ENCODE measurements around the gene CGN. TPM values are rescaled to one million over a fixed set of nuclear protein-coding genes. Genes with fewer than 3 reads are reported as not detected.

The CGN gene
- total and polyA plus RNA-seq, 2 donors (not counting 1 experiment from before 2014, with no cell fraction given): 0.22 to 0.81 TPM

DNA sequence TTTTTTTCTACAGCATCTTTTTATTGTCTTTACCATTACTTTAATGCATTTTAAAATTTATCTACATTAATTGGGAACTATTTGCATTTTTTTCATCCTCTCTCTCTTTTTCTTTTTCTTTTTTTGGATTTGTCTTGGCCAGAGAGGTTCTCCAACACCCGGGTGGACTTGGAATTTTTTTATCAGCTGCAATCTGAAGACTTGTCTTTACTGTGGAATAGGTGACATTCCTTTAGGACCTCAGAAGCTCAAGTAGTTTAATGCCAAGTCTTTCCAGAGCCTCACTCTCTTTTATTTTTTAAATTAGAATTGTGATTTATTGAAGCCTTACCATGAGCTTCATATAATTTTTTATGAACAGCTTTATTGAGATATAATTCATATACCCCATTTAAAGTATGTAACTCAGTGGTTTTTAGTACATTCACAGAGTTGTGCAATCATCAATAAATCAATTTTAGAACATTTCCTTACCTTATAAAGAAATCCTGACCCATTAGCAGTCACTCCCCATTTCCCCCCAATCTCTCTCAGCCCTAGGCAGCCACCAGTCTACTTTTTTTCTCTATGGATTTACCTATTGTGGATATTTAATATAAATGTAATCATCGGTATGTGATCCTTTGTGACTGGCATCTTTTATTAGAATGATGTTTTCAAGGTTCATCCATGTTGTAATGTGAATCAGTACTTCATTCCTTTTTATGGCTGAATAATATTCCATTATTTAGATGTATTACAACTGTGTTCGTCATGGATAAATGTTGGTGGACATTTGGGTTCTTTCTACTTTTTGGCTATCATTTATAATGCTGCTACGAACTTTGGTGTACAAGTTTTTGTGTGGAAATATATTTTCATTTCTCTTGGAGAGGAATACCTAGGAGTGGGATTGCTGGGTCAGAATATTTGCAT, 35.1 kb downstream of the CGN start:
- Histone ChIP-seq H4K20me1 (ENCODE audit: control insufficient read depth, insufficient read depth, low read length, poor library complexity, severe bottlenecking) (no peaks in the 10 kb centered on the region), H3K9me3 (ENCODE audit: control extremely low read depth in 1 of 3, control insufficient read depth in 2 of 3, insufficient read depth in 1 of 3, low read length in 2 of 3) (no peaks in the 10 kb centered on the region), H3K27me3 (replicated peaks in 1 of 4; ENCODE audit: control extremely low read depth in 1 of 4, control insufficient read depth in 3 of 4, insufficient read depth in 4 of 4, low read length in 3 of 4) (peaks cover 0 to 19% (median 10%) of the 10 kb centered on the region in 4 experiments), H3K4me3 (ENCODE audit: control extremely low read depth in 1 of 5, extremely low read depth in 1 of 5, insufficient read depth in 1 of 5, low read depth in 2 of 5, low read length in 4 of 5) (no peak overlapping the region), H3K27ac (ENCODE audit: low read length in 2 of 2) (no peak overlapping the region), H3K79me2 (ENCODE audit: control insufficient read depth, insufficient read depth, low read length) (no peaks in the 10 kb centered on the region), H3K36me3 (replicated peaks in 1 of 2; ENCODE audit: control extremely low read depth in 1 of 2, control insufficient read depth in 1 of 2, extremely low read depth in 1 of 2, insufficient read depth in 2 of 2, low read length in 1 of 2) (no peaks in the 10 kb centered on the region), H3K9ac (ENCODE audit: low read length) (no peak overlapping the region), H2AFZ (ENCODE audit: insufficient read depth, low read depth, low read length, poor library complexity, severe bottlenecking) (no peak overlapping the region), H3K4me1 (ENCODE audit: control insufficient read depth in 2 of 2, insufficient read depth in 2 of 2, low read length in 2 of 2) (peaks cover under 1 to 4% of the 10 kb centered on the region in 2 donors), H3K4me2 (replicated peaks; ENCODE audit: low read depth, low read length, poor library complexity, severe bottlenecking) (no peak overlapping the region)
- no peak for DNase-seq
- 100% methylated on average over 1 of the region's 4 CpGs for WGBS (ENCODE audit: insufficient coverage)
- Mint-ChIP-seq H3K27me3 (peaks cover 18% of the 10 kb centered on the region), H3K9me3 (ENCODE audit: insufficient read depth) (no peaks in the 10 kb centered on the region), H3K27ac (no peak overlapping the region), H3K4me3 (no peak overlapping the region), H3K4me1 (peaks cover 3% of the 10 kb centered on the region)
- intact Hi-C loops (cut with micrococcal nuclease): no loop called here
- ChIA-PET POLR2A (no interaction called here), CTCF (no interaction called here)
- no peak for ATAC-seq (ENCODE audit: low read depth)
- TF ChIP-seq EZH2 (IDR thresholded peaks at IDR 0.05; ENCODE audit: borderline replicate concordance, insufficient read depth, low read depth, low read length, poor library complexity, severe bottlenecking): no peak
- TF ChIP-seq, protein P1, sequence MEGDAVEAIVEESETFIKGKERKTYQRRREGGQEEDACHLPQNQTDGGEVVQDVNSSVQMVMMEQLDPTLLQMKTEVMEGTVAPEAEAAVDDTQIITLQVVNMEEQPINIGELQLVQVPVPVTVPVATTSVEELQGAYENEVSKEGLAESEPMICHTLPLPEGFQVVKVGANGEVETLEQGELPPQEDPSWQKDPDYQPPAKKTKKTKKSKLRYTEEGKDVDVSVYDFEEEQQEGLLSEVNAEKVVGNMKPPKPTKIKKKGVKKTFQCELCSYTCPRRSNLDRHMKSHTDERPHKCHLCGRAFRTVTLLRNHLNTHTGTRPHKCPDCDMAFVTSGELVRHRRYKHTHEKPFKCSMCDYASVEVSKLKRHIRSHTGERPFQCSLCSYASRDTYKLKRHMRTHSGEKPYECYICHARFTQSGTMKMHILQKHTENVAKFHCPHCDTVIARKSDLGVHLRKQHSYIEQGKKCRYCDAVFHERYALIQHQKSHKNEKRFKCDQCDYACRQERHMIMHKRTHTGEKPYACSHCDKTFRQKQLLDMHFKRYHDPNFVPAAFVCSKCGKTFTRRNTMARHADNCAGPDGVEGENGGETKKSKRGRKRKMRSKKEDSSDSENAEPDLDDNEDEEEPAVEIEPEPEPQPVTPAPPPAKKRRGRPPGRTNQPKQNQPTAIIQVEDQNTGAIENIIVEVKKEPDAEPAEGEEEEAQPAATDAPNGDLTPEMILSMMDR (IDR thresholded peaks at IDR 0.05): no peak
